Activated T-cell treated with anti-CD3 and anti-CD28 coated beads for 48 hours (primary cell): ENCODE data around the gene JAM3.

Experiments
- DNase-seq: peaks from one replicate; pipeline ENCODE4 v3.0.0-alpha.2; 2020; ENCODE audit warnings: low read depth

JAM3 gene

DNA sequence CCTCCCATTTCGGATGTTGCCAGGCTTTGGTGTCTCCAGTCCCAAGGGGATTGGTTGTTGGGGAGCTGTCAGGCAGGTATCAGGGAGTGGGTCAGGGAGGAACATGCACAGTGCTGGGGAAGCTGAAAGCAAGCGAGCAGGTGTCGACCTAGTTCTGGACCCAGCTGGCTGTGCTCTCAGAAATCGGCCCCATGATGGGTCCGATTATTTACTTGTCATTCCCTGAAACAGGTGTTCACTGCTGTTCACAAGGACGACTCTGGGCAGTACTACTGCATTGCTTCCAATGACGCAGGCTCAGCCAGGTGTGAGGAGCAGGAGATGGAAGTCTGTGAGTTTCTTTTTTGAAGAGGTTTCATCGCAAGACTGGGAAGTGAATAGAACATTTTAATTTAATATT is 76.8 kb downstream of the JAM3 start:
- DNase-seq: no peak

DNA sequence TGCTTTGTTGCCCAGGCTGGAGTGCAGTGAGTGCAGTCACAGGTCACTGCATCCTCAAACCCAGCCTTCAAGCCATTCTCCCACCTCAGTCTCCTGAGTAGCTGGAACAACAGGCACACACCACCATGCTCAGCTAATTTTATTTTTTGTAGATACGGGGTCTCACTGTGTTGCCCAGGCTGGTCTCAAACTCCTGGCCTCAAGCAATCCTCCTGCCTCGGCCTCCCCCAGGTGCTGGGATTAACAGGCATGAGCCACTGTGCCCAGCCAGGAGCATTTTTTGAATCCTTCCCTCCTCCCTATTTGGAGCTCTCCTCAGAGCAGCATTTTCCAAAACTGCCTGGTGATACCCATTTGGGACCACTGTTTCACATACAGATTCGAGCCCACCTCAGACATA is 77.7 kb downstream of the JAM3 start:
- DNase-seq: no peak

DNA sequence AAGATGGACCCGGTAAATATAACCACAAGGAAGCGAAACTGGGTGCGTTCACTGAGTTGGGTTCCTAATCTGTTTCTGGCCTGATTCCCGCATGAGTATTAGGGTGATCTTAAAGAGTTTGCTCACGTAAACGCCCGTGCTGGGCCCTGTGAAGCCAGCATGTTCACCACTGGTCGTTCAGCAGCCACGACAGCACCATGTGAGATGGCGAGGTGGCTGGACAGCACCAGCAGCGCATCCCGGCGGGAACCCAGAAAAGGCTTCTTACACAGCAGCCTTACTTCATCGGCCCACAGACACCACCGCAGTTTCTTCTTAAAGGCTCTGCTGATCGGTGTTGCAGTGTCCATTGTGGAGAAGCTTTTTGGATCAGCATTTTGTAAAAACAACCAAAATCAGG is 80.5 kb downstream of the JAM3 start:
- no peak for DNase-seq

DNA sequence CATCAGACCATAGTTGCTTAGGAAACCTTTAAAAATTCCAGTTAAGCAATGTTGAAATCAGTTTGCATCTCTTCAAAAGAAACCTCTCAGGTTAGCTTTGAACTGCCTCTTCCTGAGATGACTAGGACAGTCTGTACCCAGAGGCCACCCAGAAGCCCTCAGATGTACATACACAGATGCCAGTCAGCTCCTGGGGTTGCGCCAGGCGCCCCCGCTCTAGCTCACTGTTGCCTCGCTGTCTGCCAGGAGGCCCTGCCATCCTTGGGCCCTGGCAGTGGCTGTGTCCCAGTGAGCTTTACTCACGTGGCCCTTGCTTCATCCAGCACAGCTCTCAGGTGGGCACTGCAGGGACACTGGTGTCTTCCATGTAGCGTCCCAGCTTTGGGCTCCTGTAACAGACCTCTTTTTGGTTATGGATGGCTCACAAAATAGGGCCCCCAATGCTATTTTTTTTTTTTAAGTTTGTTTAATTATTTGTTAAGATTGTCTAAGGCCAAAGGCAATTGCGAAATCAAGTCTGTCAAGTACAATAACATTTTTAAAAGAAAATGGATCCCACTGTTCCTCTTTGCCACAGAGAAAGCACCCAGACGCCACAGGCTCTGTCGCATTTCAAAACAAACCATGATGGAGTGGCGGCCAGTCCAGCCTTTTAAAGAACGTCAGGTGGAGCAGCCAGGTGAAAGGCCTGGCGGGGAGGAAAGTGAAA is 81.5 kb downstream of the JAM3 start:
- no peak for DNase-seq

DNA sequence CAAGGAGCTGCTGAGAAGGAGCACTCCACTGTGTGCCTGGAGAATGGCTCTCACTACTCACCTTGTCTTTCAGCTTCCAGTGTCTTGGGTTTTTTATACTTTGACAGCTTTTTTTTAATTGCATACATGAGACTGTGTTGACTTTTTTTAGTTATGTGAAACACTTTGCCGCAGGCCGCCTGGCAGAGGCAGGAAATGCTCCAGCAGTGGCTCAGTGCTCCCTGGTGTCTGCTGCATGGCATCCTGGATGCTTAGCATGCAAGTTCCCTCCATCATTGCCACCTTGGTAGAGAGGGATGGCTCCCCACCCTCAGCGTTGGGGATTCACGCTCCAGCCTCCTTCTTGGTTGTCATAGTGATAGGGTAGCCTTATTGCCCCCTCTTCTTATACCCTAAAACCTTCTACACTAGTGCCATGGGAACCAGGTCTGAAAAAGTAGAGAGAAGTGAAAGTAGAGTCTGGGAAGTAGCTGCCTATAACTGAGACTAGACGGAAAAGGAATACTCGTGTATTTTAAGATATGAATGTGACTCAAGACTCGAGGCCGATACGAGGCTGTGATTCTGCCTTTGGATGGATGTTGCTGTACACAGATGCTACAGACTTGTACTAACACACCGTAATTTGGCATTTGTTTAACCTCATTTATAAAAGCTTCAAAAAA is 82.3 kb downstream of the JAM3 start:
- DNase-seq: no peak

DNA sequence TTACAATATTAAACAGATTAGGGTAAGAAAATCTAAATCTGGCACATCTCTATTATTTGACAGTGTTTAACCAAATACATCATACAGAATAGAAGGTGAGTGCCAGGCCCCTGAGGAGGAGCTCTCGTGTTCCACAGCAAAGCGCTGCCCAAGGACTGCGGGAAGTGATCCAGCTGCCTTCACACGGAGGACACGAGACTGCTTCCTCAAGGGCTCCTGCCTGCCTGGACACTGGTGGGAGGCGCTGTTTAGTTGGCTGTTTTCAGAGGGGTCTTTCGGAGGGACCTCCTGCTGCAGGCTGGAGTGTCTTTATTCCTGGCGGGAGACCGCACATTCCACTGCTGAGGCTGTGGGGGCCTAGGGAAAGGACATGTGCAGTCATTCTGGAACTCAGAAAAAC is 83.8 kb downstream of the JAM3 start:
- no peak for DNase-seq

DNA sequence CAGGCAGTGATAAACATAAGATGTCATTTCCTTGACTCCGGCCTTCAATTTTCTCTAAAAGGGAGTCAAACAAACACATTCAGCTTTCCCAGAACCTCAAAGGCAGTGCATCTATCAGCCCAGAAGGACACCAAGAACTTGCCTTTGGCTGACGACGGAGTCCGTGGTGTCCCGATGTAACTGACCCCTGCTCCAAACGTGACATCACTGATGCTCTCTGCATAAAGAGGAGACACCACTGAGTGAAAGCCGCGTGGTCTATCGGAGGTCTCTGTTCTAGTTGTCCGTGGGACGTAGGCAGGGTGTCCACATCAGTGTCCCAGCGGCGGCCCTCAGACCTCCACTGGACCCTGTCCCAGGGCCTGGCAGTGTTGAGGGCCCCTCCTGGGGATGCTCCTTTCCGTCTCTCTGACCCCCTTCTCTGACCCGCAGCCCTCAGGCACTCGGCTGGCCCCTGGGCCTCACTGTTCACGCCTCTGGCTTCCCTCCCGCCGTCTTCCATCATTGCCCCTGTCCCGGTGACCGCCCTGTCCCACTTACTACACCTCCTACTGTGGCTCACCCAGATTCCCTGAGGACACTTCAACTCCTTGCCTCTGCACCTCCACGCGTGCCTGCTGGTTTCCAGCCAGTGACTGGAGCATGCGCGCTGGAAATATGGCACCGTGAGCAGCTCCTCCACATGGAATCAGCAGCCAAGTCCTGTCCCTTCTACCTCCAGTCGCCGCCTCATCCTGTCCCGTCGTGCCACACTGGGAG is 84.5 kb downstream of the JAM3 start:
- no peak for DNase-seq

DNA sequence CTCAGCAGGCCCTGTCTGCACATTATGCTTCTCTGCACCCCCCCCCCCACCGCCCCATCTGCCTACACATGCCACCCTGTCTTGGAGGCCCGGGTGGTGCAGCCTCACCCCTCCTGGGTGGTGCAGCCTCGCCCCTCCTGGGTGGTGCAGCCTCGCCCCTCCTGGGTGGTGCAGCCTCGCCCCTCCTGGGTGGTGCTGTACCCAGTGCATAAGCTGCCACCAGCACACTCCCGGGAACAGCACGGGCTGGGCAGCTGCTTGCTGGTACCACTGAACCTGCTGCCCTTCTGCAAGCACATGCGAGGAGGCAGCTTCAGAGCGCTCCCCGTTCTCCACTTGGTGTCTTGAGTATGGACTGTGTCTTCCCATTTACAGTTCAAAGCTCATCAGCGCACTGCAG is 85.6 kb downstream of the JAM3 start:
- DNase-seq: no peak

DNA sequence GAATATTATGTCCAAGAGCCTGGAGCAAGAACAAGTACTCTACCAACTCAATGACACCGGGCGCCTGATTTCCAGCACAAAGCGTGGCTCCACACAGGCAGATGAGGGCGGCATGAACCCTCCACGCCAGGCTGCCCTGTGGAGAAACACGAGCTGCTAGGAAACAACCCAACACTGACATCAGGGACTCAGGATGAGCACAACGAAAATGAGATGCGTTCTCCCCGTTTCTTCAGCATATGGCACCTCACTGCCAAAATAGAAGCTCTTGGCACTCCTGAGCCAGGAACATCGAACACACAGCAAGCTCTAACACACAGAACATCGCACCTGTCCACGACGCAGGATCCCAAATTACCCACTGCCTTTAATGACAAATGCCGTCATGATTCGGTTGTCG is 86.6 kb downstream of the JAM3 start:
- no peak for DNase-seq

DNA sequence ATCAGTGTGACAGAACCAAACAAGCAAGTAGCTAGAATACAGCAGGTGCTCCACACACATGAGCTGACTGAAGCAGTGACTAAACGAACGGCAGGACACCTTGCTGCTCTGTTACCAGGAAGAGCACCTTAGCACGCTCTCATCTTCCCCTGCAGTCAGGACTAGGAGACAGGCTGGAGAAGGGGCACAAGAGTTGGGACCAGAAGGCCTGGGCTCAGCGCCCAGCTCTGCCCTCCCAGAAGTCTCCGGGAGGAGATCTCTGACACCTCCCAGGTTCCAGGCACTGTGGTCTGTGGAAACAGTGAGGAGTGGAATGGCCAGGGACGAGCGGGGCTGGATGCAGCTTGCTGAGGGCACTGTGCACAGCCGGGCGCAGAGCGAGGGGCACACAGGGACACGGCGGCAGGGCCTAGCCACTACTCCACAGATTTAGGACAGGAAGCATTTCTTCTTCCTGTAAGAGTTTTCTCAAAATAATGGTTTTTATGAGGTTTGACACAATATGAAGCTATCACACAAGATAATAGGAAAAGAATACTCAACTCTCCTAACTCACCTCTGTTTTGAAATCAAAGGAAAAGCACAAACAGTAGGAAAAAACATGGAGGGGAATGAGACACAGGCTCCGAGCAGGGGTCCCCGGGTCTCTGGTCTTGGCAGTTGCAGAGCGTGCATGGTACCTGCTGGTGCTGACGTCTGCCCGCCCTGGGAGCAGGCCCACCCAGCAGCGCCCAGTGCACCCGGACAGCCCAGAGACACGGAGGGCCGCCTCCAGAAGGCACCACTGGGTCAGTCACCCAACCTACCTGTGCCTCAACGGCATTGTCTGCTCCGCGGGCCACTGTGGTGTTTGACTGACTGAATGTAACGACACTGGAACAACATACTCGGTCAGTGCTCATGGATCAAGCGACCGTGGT is 87.3 kb downstream of the JAM3 start:
- DNase-seq: no peak

DNA sequence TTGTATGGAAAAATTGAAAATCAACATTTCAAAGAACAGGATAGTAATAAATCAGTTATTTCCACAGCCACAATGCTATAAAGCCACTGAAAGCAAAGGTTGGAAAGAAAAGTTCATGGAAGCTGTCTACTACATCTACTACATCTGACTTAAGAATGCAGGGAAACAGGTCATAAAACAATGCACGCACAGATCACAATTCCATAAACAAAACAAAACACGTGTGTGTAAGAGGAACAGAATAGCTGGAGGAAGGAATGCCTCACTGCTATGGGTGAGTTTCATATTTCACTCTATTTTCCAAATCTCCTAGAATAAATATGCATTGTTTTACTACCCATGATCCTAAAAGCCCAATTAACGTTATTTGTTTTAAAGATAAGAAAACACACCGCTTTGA is 88.6 kb downstream of the JAM3 start:
- no peak for DNase-seq

DNA sequence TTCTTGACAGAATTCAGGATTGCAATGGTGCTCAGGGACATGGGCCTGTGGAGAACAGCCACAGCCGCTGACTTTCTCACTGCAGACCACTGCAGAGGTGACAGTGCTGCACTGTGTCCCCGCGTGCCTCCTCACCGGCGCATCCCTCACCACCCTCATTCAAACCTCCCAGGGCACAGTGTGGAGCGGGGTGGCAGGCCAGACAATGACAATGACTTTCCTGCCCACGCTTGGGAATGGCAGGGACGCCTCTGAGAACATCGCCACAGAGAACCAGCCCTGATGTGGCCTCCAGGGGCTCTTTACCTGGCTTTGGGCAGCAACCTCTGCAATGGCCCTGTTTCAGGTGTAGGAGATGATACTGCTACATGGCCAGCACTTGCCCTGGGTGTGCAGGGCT is 89.2 kb downstream of the JAM3 start:
- DNase-seq: no peak

DNA sequence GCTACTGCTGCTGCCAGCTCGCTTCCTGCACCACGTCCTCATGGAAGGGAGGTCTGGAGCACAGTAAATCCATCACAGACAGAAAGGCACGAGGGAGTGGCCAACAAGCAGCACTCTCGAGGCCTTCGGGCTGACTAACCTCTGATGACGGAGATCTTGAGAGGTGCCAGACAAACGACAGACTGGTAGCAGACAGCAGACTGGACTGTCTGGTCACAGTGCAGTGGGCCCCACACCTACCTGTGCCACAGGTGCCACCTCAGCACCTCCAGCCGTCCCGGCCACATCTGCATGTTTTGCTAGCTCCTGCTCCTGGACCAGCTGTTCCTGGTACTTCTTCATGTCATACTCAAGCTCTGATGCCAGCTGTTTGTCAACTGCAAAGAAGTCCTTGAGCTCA is 90.8 kb downstream of the JAM3 start:
- DNase-seq: no peak

DNA sequence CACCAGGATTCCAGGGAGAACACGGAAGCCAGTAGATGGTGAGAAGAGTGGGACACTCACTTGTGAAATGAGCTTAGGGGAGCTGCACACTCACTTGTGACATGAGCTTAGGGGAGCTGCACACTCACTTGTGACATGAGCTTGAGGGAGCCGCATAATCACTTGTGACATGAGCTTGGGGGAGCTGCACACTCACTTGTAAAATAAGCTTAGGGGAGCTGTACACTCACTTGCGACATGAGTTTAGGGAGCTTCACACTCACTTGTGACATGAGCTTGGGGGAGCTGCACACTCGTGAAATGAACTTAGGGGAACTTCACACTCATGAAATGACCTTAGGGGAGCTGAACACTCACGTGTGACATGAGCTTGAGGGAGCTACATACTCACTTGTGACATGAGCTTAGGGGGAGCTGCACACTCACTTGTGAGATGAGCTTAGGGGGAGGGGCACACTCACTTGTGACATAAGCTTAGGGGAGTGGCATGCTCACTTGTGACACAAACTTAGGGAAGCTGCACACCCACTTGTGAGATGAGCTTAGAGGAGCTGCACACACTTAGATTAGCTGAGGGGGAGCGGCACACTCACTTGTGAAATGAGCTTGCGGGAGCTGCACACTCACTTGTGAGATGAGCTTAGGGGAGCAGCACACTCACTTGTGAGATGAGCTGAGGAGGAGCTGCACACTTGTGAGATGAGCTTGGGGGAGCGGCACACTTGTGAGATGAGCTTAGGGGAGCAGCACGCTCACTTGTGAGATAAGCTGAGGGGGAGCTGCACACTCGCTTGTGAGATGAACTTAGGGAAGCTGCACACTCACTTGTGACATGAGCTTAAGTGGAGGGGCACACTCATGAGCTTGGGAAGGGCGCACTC is 95.9 kb downstream of the JAM3 start:
- DNase-seq: no peak

DNA sequence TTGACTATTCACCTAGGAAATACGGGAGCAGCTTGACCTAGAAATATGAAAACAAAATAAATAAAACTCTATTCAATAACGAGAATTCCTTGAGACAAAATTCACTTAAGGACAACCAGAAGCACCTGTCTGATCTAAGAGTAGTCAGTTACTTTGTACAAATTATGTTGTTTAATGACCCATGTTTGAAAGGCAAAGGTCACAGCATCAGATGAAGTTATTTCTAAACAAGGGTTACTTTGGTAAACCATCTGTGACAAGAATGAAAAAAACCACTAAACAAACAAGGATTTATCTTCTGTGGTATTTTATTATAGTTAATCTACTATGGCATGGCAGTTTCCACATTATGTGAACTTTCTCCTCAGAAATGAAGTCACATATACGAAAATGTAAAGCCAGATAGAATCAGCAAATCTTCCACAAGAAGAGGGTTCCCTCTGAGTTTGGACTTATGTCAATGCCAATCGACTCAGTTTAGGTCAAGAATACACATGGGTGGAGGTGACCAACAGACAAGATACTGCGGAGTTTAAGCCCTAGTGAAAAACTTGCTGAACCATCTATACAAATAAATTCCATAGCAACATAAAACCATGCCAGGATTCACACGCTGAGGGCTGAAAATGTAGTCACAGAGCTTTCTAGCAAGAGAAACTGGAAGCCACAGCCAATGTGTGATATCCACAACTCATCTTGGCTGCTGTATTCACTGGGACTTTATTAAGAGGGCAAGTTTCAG is 101.5 kb downstream of the JAM3 start:
- DNase-seq: no peak

DNA sequence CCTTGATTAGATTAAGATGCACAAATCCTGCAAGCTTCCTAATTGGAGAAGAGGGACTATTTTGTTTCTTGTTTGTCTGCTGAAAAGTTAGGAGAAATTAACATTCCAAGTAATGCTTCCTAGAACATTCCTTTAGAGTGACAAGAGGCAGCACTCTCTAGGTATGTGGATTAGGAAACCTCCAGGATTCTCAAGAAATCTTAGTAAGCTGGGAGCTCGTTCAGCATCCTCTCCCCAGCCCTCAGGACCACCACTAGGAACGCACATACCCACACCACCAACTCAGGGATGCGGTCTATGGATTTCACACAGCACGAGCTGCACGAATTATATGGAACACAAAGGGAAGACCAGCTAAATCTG is 102.0 kb downstream of the JAM3 start:
- DNase-seq: no peak

DNA sequence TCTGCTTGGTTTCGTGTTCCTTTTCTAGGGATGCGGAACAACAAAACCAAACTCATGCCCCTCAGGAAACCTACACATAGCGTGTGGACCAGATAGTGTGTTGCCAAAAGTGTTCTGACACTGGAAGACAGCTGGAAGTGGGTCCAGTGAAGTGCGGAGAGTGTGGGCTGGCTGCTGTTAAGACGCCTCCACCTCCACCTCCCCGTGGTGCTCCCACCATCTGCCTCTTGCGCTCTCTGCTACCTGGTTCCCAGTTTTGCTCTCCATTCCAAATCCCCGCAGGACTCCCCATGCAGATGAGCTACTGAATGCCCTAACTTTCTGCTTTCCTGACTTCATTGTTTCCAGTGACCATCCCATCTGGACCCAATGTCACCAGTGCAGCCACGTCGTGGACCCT is 103.1 kb downstream of the JAM3 start:
- no peak for DNase-seq

DNA sequence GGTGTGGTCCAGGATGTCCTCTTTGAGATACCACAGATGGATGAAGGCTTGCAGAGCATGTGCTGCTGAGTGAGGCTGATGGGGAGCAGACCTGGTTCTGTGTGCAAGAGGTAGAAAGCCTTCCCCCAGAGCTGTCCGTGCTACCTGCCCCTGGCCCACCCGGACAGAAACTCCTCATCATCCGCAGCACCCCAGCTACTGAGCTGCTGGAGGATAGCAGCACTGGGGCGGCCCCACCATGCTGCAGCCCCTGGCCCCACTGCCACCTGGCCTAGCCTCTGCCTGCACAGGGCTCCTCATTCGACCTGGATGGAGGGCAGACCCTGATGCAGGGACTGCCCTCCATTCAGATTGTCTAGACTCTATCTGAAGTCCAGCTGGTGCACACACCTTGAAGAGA is 104.4 kb downstream of the JAM3 start:
- no peak for DNase-seq

DNA sequence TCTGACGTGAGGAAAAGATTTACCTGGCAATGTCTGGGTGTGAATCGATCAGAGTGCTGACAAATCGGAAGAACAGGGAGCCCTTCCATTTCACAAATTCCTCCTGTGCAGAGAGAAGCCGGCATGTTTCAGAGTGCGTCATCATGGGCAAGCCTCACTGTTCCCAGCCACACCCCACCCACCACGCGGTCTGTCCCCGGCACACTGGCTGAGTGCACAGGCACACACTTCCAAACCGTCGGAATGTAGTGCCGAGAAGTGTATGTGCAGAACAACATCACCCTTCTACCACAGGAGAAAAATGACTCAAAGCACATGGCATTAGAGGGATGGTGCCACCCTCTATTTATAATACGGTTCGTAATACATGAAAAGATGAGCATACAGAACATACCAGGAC is 107.4 kb downstream of the JAM3 start:
- no peak for DNase-seq

DNA sequence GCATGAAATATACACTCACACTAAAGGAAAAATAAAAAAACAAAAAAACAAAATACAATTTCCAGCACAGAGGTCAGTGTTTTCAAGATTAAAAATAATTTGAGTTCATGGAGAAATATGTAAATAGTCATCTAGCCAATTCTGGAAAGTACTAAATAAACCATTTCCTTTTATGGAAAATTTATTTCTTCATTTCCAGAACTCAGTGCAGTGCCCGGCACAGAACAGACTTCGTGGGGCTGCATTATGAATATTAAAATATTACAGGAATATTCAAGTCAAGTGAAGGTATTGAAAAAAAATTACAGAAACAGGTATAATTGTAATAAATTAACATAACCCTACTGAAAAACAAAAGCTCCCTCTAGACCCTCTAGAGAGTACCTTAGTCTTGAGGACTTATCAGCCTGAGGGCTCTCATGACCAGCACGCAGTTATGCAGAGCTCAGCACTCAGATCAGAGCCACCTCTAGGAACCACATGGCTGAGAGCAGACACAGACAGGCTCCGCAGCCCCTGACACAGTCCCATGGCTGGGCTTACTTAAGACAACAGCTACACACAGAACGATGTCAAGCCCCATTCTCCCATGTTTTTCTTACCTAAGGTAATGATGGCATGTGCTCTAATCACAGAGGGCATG is 109.3 kb downstream of the JAM3 start:
- DNase-seq: no peak
